Aorta (tissue), 4 donors: ENCODE data around the gene SYCE1L. TPM values are rescaled to one million over a fixed set of nuclear protein-coding genes. Genes with fewer than 3 reads are reported as not detected.

Experiments
- polyA plus RNA-seq, 2 donors: library from polyadenylated mRNA; stranded (reverse); fragments of 200-250 nt; gene quantifications; one replicate each; pipeline ENCODE4 v1.2.3, GENCODE V29; 2013
- total RNA-seq, 2 donors: library from RNA; stranded (reverse); fragmentation: NEBNext Ultra II Directional; extraction: Animal tissue kit (Norgen Biotek cat#: 25700); gene quantifications; one replicate each; pipeline ENCODE4 v1.2.1, GENCODE V29; 2021
- donor health status: healthy with polysubstance abuse.
- donor health status: Bipolar disorder and iron deficiency.
- donor health status: DM: no; HTN: no; CAD: no.
- donor health status: DM: yes; HTN: yes; CAD: no.

The SYCE1L gene
- total and polyA plus RNA-seq, 4 donors: 1.8 to 9.6 (median 3.8) TPM

Other genes with a start within 250 kb of the SYCE1L start
- 10 to 100 TPM; 46.7 to 47.1 TPM for gene MON1B, start 8.2 kb upstream of the SYCE1L start, total RNA-seq
- 10 to 100 TPM; 10.6 to 21.3 TPM for gene MON1B, start 8.2 kb upstream of the SYCE1L start, polyA plus RNA-seq
- gene ADAMTS18, start 235.6 kb downstream of the SYCE1L start, total RNA-seq: 1 to 10 TPM; 1.0 to 5.8 TPM
- under 1 TPM in 1 of 2 donors, not detected in 1; 0.03 TPM for gene ADAMTS18, start 235.6 kb downstream of the SYCE1L start, polyA plus RNA-seq